Caco-2 (cell line): Measurements from ENCODE around the gene MAGED1. TPM values are rescaled to one million over a fixed set of nuclear protein-coding genes. Genes with fewer than 3 reads are reported as not detected.
"Not testable (repeated sequence)": the region's sequence is repeated elsewhere in the genome, so short reads cannot be mapped to it uniquely, and the experiment has no call there.

Experiments
- BruUV-seq: library from RNA; stranded (reverse); fragments of 400-500 nt; replicated peaks from 2 replicates; lab custom pipeline; 2021; lab: Mats Ljungman, UMichigan
- CTCF ChIA-PET: fragments of 300-600 bp; sonication (Branson Sonifier 250); formaldehyde crosslinking; loops from one replicate; lab custom pipeline; 2022; ENCODE audit warnings: antibody characterized with exemption; lab: Charles Lee
- POLR2A ChIA-PET: fragments of 300-600 bp; sonication (Branson Sonifier 250); formaldehyde crosslinking; loops from one replicate; lab custom pipeline; 2022; ENCODE audit warnings: antibody characterized with exemption; lab: Charles Lee
- DNase-seq, 2 experiments: peaks; one replicate each; pipeline versions ENCODE4 v3.0.0 to v3.0.0-alpha.2; 2020 to 2022
- H3K27me3 ChIP-seq: replicated peaks from 2 replicates; pipeline ENCODE4 v1.6.0; 2011; ENCODE audit warnings: low read length; ENCODE audit not compliant: control insufficient read depth, insufficient read depth
- H3K36me3 ChIP-seq: 2 replicates; pipeline ENCODE4 v1.5.1; 2011; ENCODE audit warnings: low read length; ENCODE audit not compliant: control insufficient read depth, insufficient read depth
- H3K4me1 ChIP-seq: fragments of 250-450 bp; sonication (Bioruptor Pico); 2 replicates; pipeline ENCODE4 v1.5.1; 2020; ENCODE audit warnings: mild to moderate bottlenecking
- H3K4me3 ChIP-seq: 2 replicates; pipeline ENCODE4 v1.5.1; 2011; ENCODE audit warnings: low read depth, mild to moderate bottlenecking, control low read depth, low read length
- H3K9me3 ChIP-seq: fragments of 250-450 bp; sonication (Bioruptor Pico); 2 replicates; pipeline ENCODE4 v1.5.1; 2020; ENCODE audit warnings: mild to moderate bottlenecking, moderate library complexity
- H3K27ac Mint-ChIP-seq: one replicate; pipeline ENCODE4 v1.8.0; 2022; ENCODE audit warnings: mixed read lengths; ENCODE audit not compliant: unreplicated experiment
- H3K27me3 Mint-ChIP-seq: one replicate; pipeline ENCODE4 v1.8.0; 2022; ENCODE audit warnings: mixed read lengths; ENCODE audit not compliant: insufficient read depth, unreplicated experiment
- H3K36me3 Mint-ChIP-seq: one replicate; pipeline ENCODE4 v1.8.0; 2022; ENCODE audit warnings: mild to moderate bottlenecking, mixed read lengths; ENCODE audit not compliant: insufficient read depth, unreplicated experiment
- H3K4me1 Mint-ChIP-seq: one replicate; pipeline ENCODE4 v1.8.0; 2022; ENCODE audit warnings: low read depth, mixed read lengths; ENCODE audit not compliant: unreplicated experiment
- H3K4me3 Mint-ChIP-seq: one replicate; pipeline ENCODE4 v1.8.0; 2022; ENCODE audit warnings: mild to moderate bottlenecking, moderate library complexity, mixed read lengths; ENCODE audit not compliant: unreplicated experiment
- H3K9me3 Mint-ChIP-seq: one replicate; pipeline ENCODE4 v1.8.0; 2022; ENCODE audit warnings: mixed read lengths; ENCODE audit not compliant: unreplicated experiment
- CTCF ChIP-seq, 2 experiments: fragments of 200-600 bp in 1 of 2; IDR thresholded peaks; 1 replicate in 1 of 2; 2 replicates in 1 of 2; pipeline versions ENCODE4 v1.5.1 to v1.8.0; 2011 to 2022; ENCODE audit warnings: antibody characterized with exemption in 1 of 2, control low read depth in 1 of 2, inconsistent platforms in 1 of 2, low read depth in 1 of 2, low read length in 1 of 2, mild to moderate bottlenecking in 1 of 2, moderate library complexity in 1 of 2; ENCODE audit not compliant: insufficient read depth in 1 of 2, severe bottlenecking in 1 of 2, unreplicated experiment in 1 of 2
- intact Hi-C: fragments of 100-400 bp; cut with micrococcal nuclease; formaldehyde crosslinking; loops from one replicate; pipeline ENCODE4 v1.10.0; 2022; ENCODE audit not compliant: unreplicated experiment
- total RNA-seq: library from RNA; stranded (reverse); gene quantifications from 2 replicates; pipeline ENCODE4 v1.2.3, GENCODE V29; 2022

MAGED1 gene
- total RNA-seq, 1 experiment from 2014 or later: 174 TPM

GRCh38 chrX:51896626-51897025 is 3.2 kb downstream of the MAGED1 start:
- BruUV-seq: no TSS peak
- H3K4me1 Mint-ChIP-seq: peaks cover 6% of the 10 kb centered on the region
- ChIA-PET POLR2A (no interaction called here), CTCF (no interaction called here)
- no peaks in the 10 kb centered on the region for H3K9me3 Mint-ChIP-seq
- no peaks in the 10 kb centered on the region for H3K27me3 ChIP-seq
- no peaks in the 10 kb centered on the region for H3K27me3 Mint-ChIP-seq
- no peak overlapping the region for H3K4me3 Mint-ChIP-seq
- H3K4me1 ChIP-seq: no peaks in the 10 kb centered on the region
- H3K27ac Mint-ChIP-seq: no peak overlapping the region
- no peak for TF ChIP-seq CTCF (IDR thresholded peaks at IDR 0.05; ENCODE audit: insufficient read depth in 1 of 2, low read depth in 1 of 2, low read length in 1 of 2, severe bottlenecking in 1 of 2, unreplicated experiment in 1 of 2)
- no peak for DNase-seq
- H3K9me3 ChIP-seq: no peaks in the 10 kb centered on the region
- H3K36me3 ChIP-seq: no peaks in the 10 kb centered on the region
- peaks cover 80% of the 10 kb centered on the region for H3K36me3 Mint-ChIP-seq
- no peak overlapping the region for H3K4me3 ChIP-seq
- intact Hi-C loops: no loop called here

- TF ChIP-seq CTCF (IDR thresholded peaks at IDR 0.05; ENCODE audit: insufficient read depth in 1 of 2, low read depth in 1 of 2, low read length in 1 of 2, severe bottlenecking in 1 of 2, unreplicated experiment in 1 of 2): no peak
- no peaks in the 10 kb centered on the region for H3K36me3 ChIP-seq
- H3K27ac Mint-ChIP-seq: no peak overlapping the region
- H3K4me1 Mint-ChIP-seq: peaks cover 6% of the 10 kb centered on the region
- H3K4me3 ChIP-seq: no peak overlapping the region
- no TSS peak for BruUV-seq
- no peaks in the 10 kb centered on the region for H3K4me1 ChIP-seq
- intact Hi-C loops: no loop called here
- H3K4me3 Mint-ChIP-seq: no peak overlapping the region
- no peak for DNase-seq
- no peaks in the 10 kb centered on the region for H3K27me3 ChIP-seq
- ChIA-PET CTCF (no interaction called here), POLR2A (no interaction called here)
- no peaks in the 10 kb centered on the region for H3K27me3 Mint-ChIP-seq
- no peaks in the 10 kb centered on the region for H3K9me3 Mint-ChIP-seq
- peaks cover 80% of the 10 kb centered on the region for H3K36me3 Mint-ChIP-seq
- no peaks in the 10 kb centered on the region for H3K9me3 ChIP-seq
Observed at GRCh38 chrX:51899741-51900140, 6.3 kb downstream of the MAGED1 start.

- ChIA-PET POLR2A (no interaction called here), CTCF (no interaction called here)
- Mint-ChIP-seq H3K4me1 (no peaks in the 10 kb centered on the region), H3K27ac (no peak overlapping the region), H3K9me3 (no peaks in the 10 kb centered on the region), H3K27me3 (no peaks in the 10 kb centered on the region), H3K4me3 (no peak overlapping the region), H3K36me3 (peaks cover 57% of the 10 kb centered on the region)
- H3K9me3 ChIP-seq: no peaks in the 10 kb centered on the region
- H3K27me3 ChIP-seq: no peaks in the 10 kb centered on the region
- no TSS peak for BruUV-seq
- H3K36me3 ChIP-seq: no peaks in the 10 kb centered on the region
- TF ChIP-seq CTCF (IDR thresholded peaks at IDR 0.05; ENCODE audit: insufficient read depth in 1 of 2, low read depth in 1 of 2, low read length in 1 of 2, severe bottlenecking in 1 of 2, unreplicated experiment in 1 of 2): no peak
- no peak overlapping the region for H3K4me3 ChIP-seq
- no peaks in the 10 kb centered on the region for H3K4me1 ChIP-seq
- intact Hi-C loops: no loop called here
- no peak for DNase-seq
Observed at GRCh38 chrX:51902510-51903050, 9.2 kb downstream of the MAGED1 start.

- BruUV-seq, H3K27me3 Mint-ChIP-seq, intact Hi-C loops: not testable (repeated sequence)
Observed at GRCh38 chrX:51905152-51905551, 11.7 kb downstream of the MAGED1 start.

More at GRCh38 chrX:51905152-51905551, 11.7 kb downstream of the MAGED1 start:
- POLR2A ChIA-PET, H3K4me3 ChIP-seq, H3K27me3 ChIP-seq, H3K4me3 Mint-ChIP-seq, DNase-seq, CTCF ChIA-PET, H3K27ac Mint-ChIP-seq, H3K4me1 ChIP-seq, H3K4me1 Mint-ChIP-seq, H3K9me3 ChIP-seq, H3K9me3 Mint-ChIP-seq, H3K36me3 ChIP-seq: not testable (repeated sequence)
- H3K36me3 Mint-ChIP-seq: peaks cover 33% of the 10 kb centered on the region
